ENCODE results near the gene TMED8.

DNA sequence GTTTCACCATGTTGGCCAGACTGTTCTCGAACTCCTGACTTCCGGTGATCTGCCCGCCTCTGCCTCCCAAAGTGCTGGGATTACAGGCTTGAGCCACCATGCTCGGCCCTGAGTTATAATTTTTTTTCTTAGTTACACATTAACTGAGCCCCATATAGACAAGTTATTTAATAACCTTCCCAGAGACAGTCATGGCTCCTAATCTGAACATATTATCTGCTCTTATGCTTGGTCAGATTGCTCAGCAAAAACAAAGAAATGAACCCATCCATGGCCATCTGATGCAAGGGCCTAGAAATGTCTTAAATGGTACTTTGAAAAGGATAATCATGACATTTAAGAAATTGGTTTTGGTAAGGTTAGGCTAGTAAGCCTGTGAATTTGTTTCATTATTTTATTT, 13.3 kb upstream of the TMED8 start:
- TF ChIP-seq, protein P1, sequence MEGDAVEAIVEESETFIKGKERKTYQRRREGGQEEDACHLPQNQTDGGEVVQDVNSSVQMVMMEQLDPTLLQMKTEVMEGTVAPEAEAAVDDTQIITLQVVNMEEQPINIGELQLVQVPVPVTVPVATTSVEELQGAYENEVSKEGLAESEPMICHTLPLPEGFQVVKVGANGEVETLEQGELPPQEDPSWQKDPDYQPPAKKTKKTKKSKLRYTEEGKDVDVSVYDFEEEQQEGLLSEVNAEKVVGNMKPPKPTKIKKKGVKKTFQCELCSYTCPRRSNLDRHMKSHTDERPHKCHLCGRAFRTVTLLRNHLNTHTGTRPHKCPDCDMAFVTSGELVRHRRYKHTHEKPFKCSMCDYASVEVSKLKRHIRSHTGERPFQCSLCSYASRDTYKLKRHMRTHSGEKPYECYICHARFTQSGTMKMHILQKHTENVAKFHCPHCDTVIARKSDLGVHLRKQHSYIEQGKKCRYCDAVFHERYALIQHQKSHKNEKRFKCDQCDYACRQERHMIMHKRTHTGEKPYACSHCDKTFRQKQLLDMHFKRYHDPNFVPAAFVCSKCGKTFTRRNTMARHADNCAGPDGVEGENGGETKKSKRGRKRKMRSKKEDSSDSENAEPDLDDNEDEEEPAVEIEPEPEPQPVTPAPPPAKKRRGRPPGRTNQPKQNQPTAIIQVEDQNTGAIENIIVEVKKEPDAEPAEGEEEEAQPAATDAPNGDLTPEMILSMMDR (IDR thresholded peaks at IDR 0.05) = no peak
- no peak for TF ChIP-seq ZFX (IDR thresholded peaks at IDR 0.05; ENCODE audit: borderline replicate concordance)
